GM12865 (cell line): ENCODE data around the gene KRTAP9-1.
"Not testable (repeated sequence)": the region's sequence is repeated elsewhere in the genome, so short reads cannot be mapped to it uniquely, and the experiment has no call there.

Experiments used
- DNase-seq: peaks from one replicate; pipeline ENCODE4 v3.0.0; 2010; ENCODE audit warnings: low read depth
- H3K4me3 ChIP-seq: 2 replicates; pipeline ENCODE4 v1.5.1; 2011; ENCODE audit warnings: mild to moderate bottlenecking, low read depth, low read length, control low read depth
- CTCF ChIP-seq: IDR thresholded peaks from 2 replicates; pipeline ENCODE4 v1.5.1; 2011; ENCODE audit warnings: low read length, control low read depth, low read depth, inconsistent platforms; ENCODE audit not compliant: insufficient read depth; ENCODE audit errors: missing control alignments

Gene KRTAP9-1, protein sequence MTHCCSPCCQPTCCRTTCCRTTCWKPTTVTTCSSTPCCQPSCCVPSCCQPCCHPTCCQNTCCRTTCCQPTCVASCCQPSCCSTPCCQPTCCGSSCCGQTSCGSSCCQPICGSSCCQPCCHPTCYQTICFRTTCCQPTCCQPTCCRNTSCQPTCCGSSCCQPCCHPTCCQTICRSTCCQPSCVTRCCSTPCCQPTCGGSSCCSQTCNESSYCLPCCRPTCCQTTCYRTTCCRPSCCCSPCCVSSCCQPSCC

GRCh38 chr17:41189837-41190318 is at the start of gene KRTAP9-1:
KRTAP9-1 (plus strand) TSS chr17:41189887; CDS start chr17:41189887, 0 bp downstream.
- DNase-seq, H3K4me3 ChIP-seq: not testable (repeated sequence)

- TF ChIP-seq CTCF = no peak
- DNase-seq = no peak
- no peak within 1 kb of the TSS for H3K4me3 ChIP-seq
Measured at GRCh38 chr17:41140360-41141131, 49.1 kb upstream of the KRTAP9-1 start, which contains the start of gene KRTAP4-6. KRTAP4-6 (minus strand) TSS chr17:41140544; CDS start chr17:41140487, 57 bp downstream.

DNA sequence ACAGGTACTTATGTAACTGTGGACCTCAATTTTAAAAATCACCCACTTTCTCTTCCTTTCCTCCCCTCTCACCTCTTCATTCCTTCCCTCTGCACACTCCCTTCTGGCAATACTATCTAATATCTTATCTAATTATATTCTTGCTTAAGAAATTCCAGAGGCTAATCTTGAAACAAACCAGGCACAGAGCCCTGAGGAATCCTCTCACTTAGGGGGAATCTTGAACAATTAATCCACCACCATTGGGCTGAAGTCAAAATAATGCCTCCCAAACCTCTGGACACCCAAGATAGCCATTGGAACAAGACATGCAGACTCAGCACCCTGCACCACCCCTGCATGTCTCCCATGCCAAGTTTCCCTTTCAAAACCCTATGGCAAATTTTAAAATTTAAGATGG is 48.3 kb upstream of the KRTAP9-1 start:
- DNase-seq = no peak
- no peak overlapping the region for H3K4me3 ChIP-seq
- no peak for TF ChIP-seq CTCF

DNA sequence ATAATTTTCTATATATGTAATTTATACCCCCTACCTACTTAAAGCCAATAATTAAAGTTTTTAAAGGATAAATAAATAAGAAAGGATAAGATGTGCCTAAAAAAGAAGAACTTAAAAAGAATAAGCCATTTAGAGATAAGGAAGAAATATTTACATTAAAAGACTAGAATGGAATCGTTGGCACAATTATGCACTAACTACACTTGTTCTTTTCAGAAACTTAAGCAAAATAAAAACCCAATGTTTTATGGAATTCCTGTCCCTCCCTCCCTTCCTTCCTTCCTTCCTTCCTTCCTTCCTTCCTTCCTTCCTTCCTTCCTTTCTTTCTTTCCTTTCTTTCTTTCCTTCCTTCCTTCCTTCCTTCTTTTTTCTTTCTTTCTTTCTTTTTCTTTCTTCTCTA is 44.8 kb upstream of the KRTAP9-1 start:
- no peak for DNase-seq
- no peak for TF ChIP-seq CTCF
- no peak overlapping the region for H3K4me3 ChIP-seq

DNA sequence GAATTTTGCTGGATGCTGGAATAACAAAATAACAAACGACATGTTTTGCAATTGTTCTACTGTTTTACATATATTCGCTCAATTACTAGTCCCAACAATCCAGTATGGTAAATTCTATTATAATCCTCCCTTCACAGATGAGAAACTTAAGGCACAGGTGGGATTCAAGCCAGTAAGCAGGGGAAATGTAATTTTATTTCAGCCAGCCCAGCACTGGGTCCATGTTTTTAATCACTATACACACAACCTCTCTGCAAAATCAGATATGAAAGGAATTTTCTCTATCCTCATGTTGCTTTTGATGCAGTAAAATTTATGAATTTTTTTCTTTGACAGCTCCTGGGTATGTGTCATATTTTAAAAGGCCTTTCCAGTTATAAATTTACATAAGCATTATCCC is 44.4 kb upstream of the KRTAP9-1 start:
- DNase-seq = no peak
- no peak for TF ChIP-seq CTCF
- H3K4me3 ChIP-seq = no peak overlapping the region

DNA sequence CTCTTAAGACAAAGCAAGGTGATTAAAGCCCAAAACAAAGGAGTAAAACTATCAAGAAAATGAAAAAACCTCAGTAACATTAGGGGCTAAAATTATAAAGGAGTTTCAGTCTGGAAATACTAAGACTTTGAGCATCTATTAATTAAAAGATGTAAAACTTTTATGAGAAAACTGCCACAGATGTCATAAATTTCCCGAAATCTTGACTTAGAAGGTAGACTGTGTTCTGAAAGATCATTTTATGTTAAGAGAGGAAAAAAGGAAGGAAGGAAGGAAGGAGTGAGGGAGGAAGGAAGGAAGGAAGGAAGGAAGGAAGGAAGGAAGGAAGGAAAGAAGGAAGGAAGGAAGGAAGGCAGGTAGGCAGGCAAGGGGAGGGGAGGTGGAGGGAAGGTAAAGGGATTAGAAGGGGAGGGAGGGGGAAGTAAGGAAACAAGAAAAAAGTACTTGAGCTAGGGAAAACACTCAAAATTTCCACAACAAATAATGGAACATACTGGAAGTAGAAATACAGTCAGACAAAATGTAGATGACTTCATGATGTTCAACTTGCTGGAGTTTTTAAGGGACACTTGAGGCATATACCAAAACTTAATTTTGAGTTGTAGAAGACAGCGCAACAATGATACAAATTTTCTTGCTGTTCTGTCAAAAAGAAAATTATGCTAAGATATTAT is 42.0 kb upstream of the KRTAP9-1 start:
- H3K4me3 ChIP-seq = no peak overlapping the region
- TF ChIP-seq CTCF = no peak
- DNase-seq = no peak

DNA sequence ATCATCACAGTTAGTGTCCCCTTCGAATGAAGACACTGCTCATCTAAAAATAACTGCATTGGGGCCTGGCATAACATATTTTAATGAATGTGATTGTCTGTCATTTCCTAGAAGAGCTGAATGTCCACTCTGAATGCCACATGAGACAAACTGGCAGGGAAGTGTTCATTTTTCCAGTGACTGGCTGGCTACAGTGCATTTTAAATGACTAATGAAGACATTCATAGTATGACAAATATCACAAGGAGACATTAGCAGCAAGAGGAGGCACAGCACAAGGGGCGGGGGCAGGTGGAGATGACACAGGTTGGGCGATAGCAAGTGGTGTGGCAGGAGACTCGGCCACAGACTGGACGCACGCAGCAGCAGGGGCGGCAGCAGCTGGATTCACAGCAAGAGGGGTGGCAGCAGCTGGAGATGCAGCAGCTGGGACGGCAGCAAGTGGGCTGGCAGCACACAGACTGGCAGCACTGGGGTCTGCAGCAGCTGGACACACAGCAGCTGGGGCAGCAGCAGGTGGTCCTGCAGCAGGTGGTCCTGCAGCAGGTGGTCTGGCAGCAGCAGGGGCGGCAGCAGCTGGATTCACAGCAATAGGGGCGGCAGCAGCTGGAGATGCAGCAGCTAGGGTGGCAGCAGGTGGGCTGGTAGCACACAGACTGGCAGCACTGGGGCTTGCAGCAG is 40.6 kb upstream of the KRTAP9-1 start:
- not testable (repeated sequence) for H3K4me3 ChIP-seq, DNase-seq
